Right lobe of liver (tissue), 4 donors: ENCODE measurements around the gene SH2D4B.

Experiments used
- CTCF ChIP-seq, 4 donors: fragments of 200-600 bp in 3 of 4; fragments of 450-650 bp in 1 of 4; IDR thresholded peaks; one replicate each; pipeline versions ENCODE4 v1.5.1 to v1.8.0; 2016 to 2022; ENCODE audit warnings: antibody characterized with exemption in 4 of 4, mild to moderate bottlenecking in 2 of 4
- POLR2A ChIP-seq: fragments of 450-650 bp; IDR thresholded peaks from one replicate; pipeline ENCODE4 v1.6.1; 2017; ENCODE audit warnings: antibody characterized with exemption, mild to moderate bottlenecking
- donor health status: DM: no; HTN: no; CAD: no.
- donor health status: DM: no; HTN: no; CAD: no.
- donor health status: DM: no; HTN: yes; CAD: no.

- TF ChIP-seq CTCF (IDR thresholded peaks at IDR 0.05) (no peak), POLR2A (no peak)
Observed at GRCh38 chr10:80611481-80612185, 73.9 kb downstream of the SH2D4B start.
